HepG2 (cell line): ENCODE results near the gene TRIM3. TPM values are rescaled to one million over a fixed set of nuclear protein-coding genes. Genes with fewer than 3 reads are reported as not detected.

Experiments used
- ATAC-seq: fragments of 200-7000 bp; cut with Tn5 transposase; 3 replicates; pipeline ENCODE4 v1.9.1; 2020; ENCODE audit warnings: mild to moderate bottlenecking, moderate library complexity
- BruUV-seq: library from RNA; stranded (reverse); fragments of 400-500 nt; replicated peaks from 2 replicates; lab custom pipeline; 2021; lab: Mats Ljungman, UMichigan
- CTCF ChIA-PET: fragments of 300-600 bp; formaldehyde crosslinking; extraction: SDS; loops from one replicate; lab custom pipeline; 2021; ENCODE audit warnings: low total read pairs, inconsistent platforms, low intra/inter-chr PET ratio; lab: Yijun Ruan, JAX
- POLR2A ChIA-PET: fragments of 350-600 bp; sonication (Branson Sonifier 250); formaldehyde crosslinking; loops from one replicate; lab custom pipeline; 2020; ENCODE audit warnings: antibody characterized with exemption, inconsistent platforms; lab: Yijun Ruan, JAX
- DNase-seq: peaks from one replicate; pipeline ENCODE4 v3.0.0-alpha.2; 2015; ENCODE audit warnings: low spot score
- FAIRE-seq: peaks from 3 replicates; lab custom pipeline; 2011; peaks lifted over from hg19 to GRCh38; lab: Jason Lieb, UNC
- H2AFZ ChIP-seq: one replicate; pipeline ENCODE4 v1.6.1; 2011; ENCODE audit warnings: low read length, inconsistent platforms
- H3K27ac ChIP-seq: fragments of 300-600 bp; 3 replicates; pipeline ENCODE4 v1.8.0; 2011; ENCODE audit warnings: mixed run types, mild to moderate bottlenecking, mixed read lengths, low read length, inconsistent platforms; ENCODE audit not compliant: insufficient read depth; ENCODE audit errors: extremely low read length
- H3K27me3 ChIP-seq, 2 experiments: fragments of 200-600 bp in 1 of 2; 2 replicates in 1 of 2; 3 replicates in 1 of 2; pipeline versions ENCODE4 v1.6.0 to v1.8.0; 2011; ENCODE audit warnings: low read length in 2 of 2, mild to moderate bottlenecking in 2 of 2, moderate library complexity in 2 of 2, inconsistent platforms in 1 of 2; ENCODE audit not compliant: insufficient read depth in 2 of 2, control insufficient read depth in 1 of 2
- H3K36me3 ChIP-seq, 2 experiments: fragments of 200-600 bp in 1 of 2; replicated peaks in 1 of 2; 2 replicates in 1 of 2; 3 replicates in 1 of 2; pipeline versions ENCODE4 v1.5.1 to v1.8.0; 2011; ENCODE audit warnings: low read length in 2 of 2, inconsistent platforms in 1 of 2; ENCODE audit not compliant: insufficient read depth in 2 of 2, control insufficient read depth in 1 of 2
- H3K4me1 ChIP-seq: 2 replicates; pipeline ENCODE4 v1.5.1; 2012; ENCODE audit warnings: low read length, inconsistent platforms; ENCODE audit not compliant: insufficient read depth
- H3K4me2 ChIP-seq: 2 replicates; pipeline ENCODE4 v1.6.0; 2011; ENCODE audit warnings: low read depth, low read length, inconsistent platforms
- H3K4me3 ChIP-seq, 3 experiments: fragments of 200-600 bp in 1 of 3; sonication (generic), shearing (Covaris generic) in 1 of 3; replicated peaks in 1 of 3; 2 replicates each; pipeline ENCODE4 v1.5.1; 2011 to 2016; ENCODE audit warnings: low read length in 3 of 3, inconsistent platforms in 2 of 3, low read depth in 2 of 3, mild to moderate bottlenecking in 2 of 3, control low read depth in 1 of 3, mixed read lengths in 1 of 3; ENCODE audit not compliant: insufficient read depth in 1 of 3
- H3K79me2 ChIP-seq: one replicate; pipeline ENCODE4 v1.6.1; 2011; ENCODE audit warnings: low read length, inconsistent platforms; ENCODE audit not compliant: insufficient read depth
- H3K9ac ChIP-seq: 2 replicates; pipeline ENCODE4 v1.6.0; 2011; ENCODE audit warnings: mild to moderate bottlenecking, low read depth, low read length, inconsistent platforms; ENCODE audit not compliant: insufficient read depth
- H3K9me3 ChIP-seq: 2 replicates; pipeline ENCODE4 v1.5.1; 2012; ENCODE audit warnings: mild to moderate bottlenecking, low read length
- H4K20me1 ChIP-seq: 2 replicates; pipeline ENCODE4 v1.6.0; 2011; ENCODE audit warnings: inconsistent platforms, mild to moderate bottlenecking, low read length, moderate library complexity; ENCODE audit not compliant: insufficient read depth
- BATF2 ChIP-seq: sonication (generic); formaldehyde crosslinking; IDR thresholded peaks from 2 replicates; pipeline ENCODE4 v1.8.0; 2022; ENCODE audit warnings: mild to moderate bottlenecking, missing genetic modification reagents, moderate library complexity
- BRD4 ChIP-seq: sonication (generic); formaldehyde crosslinking; IDR thresholded peaks from 2 replicates; pipeline ENCODE4 v1.4.0; 2020; ENCODE audit warnings: missing genetic modification reagents
- CHD4 ChIP-seq: fragments of 200-600 bp; sonication (generic); IDR thresholded peaks from 2 replicates; pipeline ENCODE4 v1.7.0; 2017; ENCODE audit warnings: mild to moderate bottlenecking, low read length, borderline replicate concordance
- DBP ChIP-seq: sonication (generic); formaldehyde crosslinking; IDR thresholded peaks from 2 replicates; pipeline ENCODE4 v1.4.0; 2020; ENCODE audit warnings: missing genetic modification reagents; ENCODE audit errors: not compliant biosample characterization
- FOXC1 ChIP-seq: sonication (generic); formaldehyde crosslinking; IDR thresholded peaks from 2 replicates; pipeline ENCODE4 v1.8.0; 2022; ENCODE audit warnings: mild to moderate bottlenecking, missing genetic modification reagents, borderline replicate concordance
- GFI1 ChIP-seq: sonication (generic); formaldehyde crosslinking; IDR thresholded peaks from 2 replicates; pipeline ENCODE4 v1.5.0; 2020; ENCODE audit warnings: missing genetic modification reagents, mild to moderate bottlenecking, borderline replicate concordance
- KLF12 ChIP-seq: sonication (generic); formaldehyde crosslinking; IDR thresholded peaks from 2 replicates; pipeline ENCODE4 v1.4.0; 2020; ENCODE audit warnings: missing genetic modification reagents, borderline replicate concordance
- MED1 ChIP-seq: sonication (generic); formaldehyde crosslinking; IDR thresholded peaks from 2 replicates; pipeline ENCODE4 v1.4.0; 2020; ENCODE audit warnings: missing genetic modification reagents
- RBM39 ChIP-seq: fragments of 200-400 bp; formaldehyde crosslinking; IDR thresholded peaks from one replicate; pipeline ENCODE4 v1.6.1; 2018; ENCODE audit warnings: antibody characterized with exemption, mild to moderate bottlenecking, low read depth, low read length; ENCODE audit not compliant: poor library complexity, severe bottlenecking
- REXO4 ChIP-seq: sonication (generic); formaldehyde crosslinking; IDR thresholded peaks from 2 replicates; pipeline ENCODE4 v1.8.0; 2022; ENCODE audit warnings: missing genetic modification reagents, mild to moderate bottlenecking, borderline replicate concordance
- SCMH1 ChIP-seq: sonication (generic); formaldehyde crosslinking; IDR thresholded peaks from 2 replicates; pipeline ENCODE4 v1.9.0; 2021; ENCODE audit warnings: missing genetic modification reagents, mild to moderate bottlenecking, borderline replicate concordance
- THRA ChIP-seq: sonication (generic); formaldehyde crosslinking; IDR thresholded peaks from 2 replicates; pipeline ENCODE4 v1.4.0; 2020; ENCODE audit warnings: missing genetic modification reagents, borderline replicate concordance
- U2AF1 ChIP-seq: fragments of 200-400 bp; formaldehyde crosslinking; optimal IDR thresholded peaks from 2 replicates; pipeline ENCODE3; 2017; ENCODE audit warnings: mild to moderate bottlenecking, low read depth, low read length
- ZBTB3 ChIP-seq: sonication (generic); formaldehyde crosslinking; IDR thresholded peaks from 2 replicates; pipeline ENCODE4 v1.4.0; 2020; ENCODE audit warnings: low read depth, mild to moderate bottlenecking, moderate library complexity, missing genetic modification reagents, borderline replicate concordance
- ZNF12 ChIP-seq: sonication (generic); formaldehyde crosslinking; IDR thresholded peaks from 2 replicates; pipeline ENCODE4 v1.5.0; 2020; ENCODE audit warnings: missing genetic modification reagents
- ZNF317 ChIP-seq: sonication (generic); formaldehyde crosslinking; IDR thresholded peaks from 2 replicates; pipeline ENCODE4 v1.5.0; 2020; ENCODE audit warnings: mild to moderate bottlenecking, missing genetic modification reagents
- ZNF768 ChIP-seq: sonication (generic); formaldehyde crosslinking; IDR thresholded peaks from 2 replicates; pipeline ENCODE4 v1.4.0; 2020; ENCODE audit warnings: missing genetic modification reagents
- WGBS: methylation state at CpG from one replicate; pipeline ENCODE4 v1.1.6; 2017; ENCODE audit warnings: low lambda C conversion rate; 5-methylcytosine and 5-hydroxymethylcytosine counted together
- in situ Hi-C: cut with HindIII; loops from 2 replicates; pipeline ENCODE4 v1.10.0; 2017; ENCODE audit warnings: low pct_unique_long_range_greater_than_20kb; ENCODE audit not compliant: extremely low pct_ligation_motif_present
- intact Hi-C: fragments of 100-400 bp; cut with micrococcal nuclease; formaldehyde crosslinking; loops from one replicate; pipeline ENCODE4 v1.10.0; 2022; ENCODE audit not compliant: unreplicated experiment
- polyA plus RNA-seq, 8 experiments: library from polyadenylated mRNA; depleted of rRNA in 3 of 8; stranded (reverse) in 7 of 8; unstranded in 1 of 8; fragments of >200 nt; fragmentation: Illumina TruSeq in 4 of 8; extraction: Trizol in 4 of 8; gene quantifications; 2 replicates each; pipeline versions ENCODE4 v1.2.1 to v1.2.3, GENCODE V29; 2011 to 2016; ENCODE audit warnings: low read depth in 4 of 8, missing spikeins in 1 of 8, mixed read lengths in 1 of 8; ENCODE audit not compliant: insufficient read depth in 1 of 8
- total RNA-seq, 5 experiments: library from RNA; depleted of rRNA; stranded (reverse); fragments of >200 nt; fragmentation: Illumina TruSeq; extraction: Trizol; gene quantifications; 2 replicates each; pipeline ENCODE4 v1.2.3, GENCODE V29; 2016; ENCODE audit warnings: low read depth in 1 of 5
- TF ChIP-seq, protein P1 (sequence below): sonication (generic); formaldehyde crosslinking; IDR thresholded peaks from 2 replicates; pipeline ENCODE4 v1.4.0; 2020; ENCODE audit warnings: low read depth, missing genetic modification reagents

Gene TRIM3
- total and polyA plus RNA-seq, 2 of the 13 experiments (the other 11 are each of a cell fraction or from before 2014, with no cell fraction given), result 3.6 to 6.3 TPM

DNA sequence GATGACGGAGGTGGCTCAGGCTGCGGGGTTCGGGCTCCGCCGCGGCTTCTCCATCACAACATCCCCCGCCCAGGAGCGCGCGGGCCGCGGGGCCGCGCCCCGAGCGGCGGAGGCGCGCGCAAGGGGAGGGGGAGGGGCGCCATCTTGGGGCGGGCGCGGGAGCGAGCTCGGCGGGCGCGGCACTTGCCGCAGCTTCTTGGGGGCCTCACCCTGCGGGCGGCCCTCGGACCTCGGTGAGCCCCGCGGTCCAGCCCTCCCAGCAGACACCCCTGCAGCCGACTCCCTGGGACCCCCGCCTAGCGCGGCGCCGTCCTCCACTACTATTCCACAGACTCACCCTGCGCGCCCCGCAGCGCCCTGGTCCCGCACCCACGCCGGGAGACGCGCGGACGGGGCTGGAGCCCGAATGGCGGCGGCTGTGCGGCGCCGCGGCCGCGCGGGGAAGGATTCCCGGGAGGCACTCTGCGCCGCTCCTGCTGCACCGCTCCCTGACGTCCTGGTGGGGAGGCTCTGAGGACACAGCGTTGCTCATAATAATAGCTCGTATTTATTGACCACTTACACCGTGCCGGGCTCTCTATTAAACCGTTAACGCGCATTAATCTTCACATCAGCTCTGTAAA, 54.6 kb downstream of the TRIM3 start, which contains the start of gene APBB1:
TSS of gene APBB1 (minus strand) at position 86 of the 623 bp plus-strand sequence. CDS start 7,747 bp downstream, outside the sequence.
- POLR2A ChIA-PET, result interaction anchor here (0.9 to 2.5 kb wide), 11 partner anchors 11 to 264 kb away, joined by 3 to 22 read pairs (median 4); partner anchors contain the start of genes HPX, MRPL17, SMPD1 and TPP1
- H3K9ac ChIP-seq, result peak within 1 kb of the TSS; percentile 57; the same call in 1 of the 2 replicates
- H3K4me3 ChIP-seq, result peak within 1 kb of the TSS; percentile 77 to 90 (median 82)
- H3K9me3 ChIP-seq, result no peaks in the 10 kb centered on the region
- H3K4me1 ChIP-seq, result peaks cover 12% of the 10 kb centered on the region
- H3K4me2 ChIP-seq, result peak within 1 kb of the TSS; percentile 79
- no peak for FAIRE-seq
- no peak for DNase-seq
- BruUV-seq, result no TSS peak
- no peaks in the 10 kb centered on the region for H3K79me2 ChIP-seq
- peak; percentile 81 for ATAC-seq
- in situ Hi-C loops (no loop called here), intact Hi-C loops (no loop called here)
- no peaks in the 10 kb centered on the region for H4K20me1 ChIP-seq
- H3K27ac ChIP-seq, result no peak within 1 kb of the TSS
- 0% methylated on average over 6 of the region's 75 CpGs for WGBS
- no peaks in the 10 kb centered on the region for H3K36me3 ChIP-seq
- H2AFZ ChIP-seq, result peak within 1 kb of the TSS; percentile 76
- peaks cover 0 to 30% of the 10 kb centered on the region in 2 experiments; a peak in 3 of 5 replicates for H3K27me3 ChIP-seq
- CTCF ChIA-PET, result no interaction called here
- TF ChIP-seq THRA, result no peak
- no peak for TF ChIP-seq CHD4
- TF ChIP-seq BRD4, result no peak
- TF ChIP-seq ZNF317 (CRISPR knock-in tag), result no peak
- TF ChIP-seq BATF2 (CRISPR knock-in tag), result no peak
- no peak for TF ChIP-seq ZBTB3 (CRISPR knock-in tag)
- TF ChIP-seq KLF12 (CRISPR knock-in tag), result no peak
- TF ChIP-seq RBM39, result no peak
- TF ChIP-seq U2AF1, result no peak
- no peak for TF ChIP-seq ZNF768 (CRISPR knock-in tag)
- TF ChIP-seq DBP (CRISPR knock-in tag), result no peak
- no peak for TF ChIP-seq MED1 (CRISPR knock-in tag)
- TF ChIP-seq, protein P1, sequence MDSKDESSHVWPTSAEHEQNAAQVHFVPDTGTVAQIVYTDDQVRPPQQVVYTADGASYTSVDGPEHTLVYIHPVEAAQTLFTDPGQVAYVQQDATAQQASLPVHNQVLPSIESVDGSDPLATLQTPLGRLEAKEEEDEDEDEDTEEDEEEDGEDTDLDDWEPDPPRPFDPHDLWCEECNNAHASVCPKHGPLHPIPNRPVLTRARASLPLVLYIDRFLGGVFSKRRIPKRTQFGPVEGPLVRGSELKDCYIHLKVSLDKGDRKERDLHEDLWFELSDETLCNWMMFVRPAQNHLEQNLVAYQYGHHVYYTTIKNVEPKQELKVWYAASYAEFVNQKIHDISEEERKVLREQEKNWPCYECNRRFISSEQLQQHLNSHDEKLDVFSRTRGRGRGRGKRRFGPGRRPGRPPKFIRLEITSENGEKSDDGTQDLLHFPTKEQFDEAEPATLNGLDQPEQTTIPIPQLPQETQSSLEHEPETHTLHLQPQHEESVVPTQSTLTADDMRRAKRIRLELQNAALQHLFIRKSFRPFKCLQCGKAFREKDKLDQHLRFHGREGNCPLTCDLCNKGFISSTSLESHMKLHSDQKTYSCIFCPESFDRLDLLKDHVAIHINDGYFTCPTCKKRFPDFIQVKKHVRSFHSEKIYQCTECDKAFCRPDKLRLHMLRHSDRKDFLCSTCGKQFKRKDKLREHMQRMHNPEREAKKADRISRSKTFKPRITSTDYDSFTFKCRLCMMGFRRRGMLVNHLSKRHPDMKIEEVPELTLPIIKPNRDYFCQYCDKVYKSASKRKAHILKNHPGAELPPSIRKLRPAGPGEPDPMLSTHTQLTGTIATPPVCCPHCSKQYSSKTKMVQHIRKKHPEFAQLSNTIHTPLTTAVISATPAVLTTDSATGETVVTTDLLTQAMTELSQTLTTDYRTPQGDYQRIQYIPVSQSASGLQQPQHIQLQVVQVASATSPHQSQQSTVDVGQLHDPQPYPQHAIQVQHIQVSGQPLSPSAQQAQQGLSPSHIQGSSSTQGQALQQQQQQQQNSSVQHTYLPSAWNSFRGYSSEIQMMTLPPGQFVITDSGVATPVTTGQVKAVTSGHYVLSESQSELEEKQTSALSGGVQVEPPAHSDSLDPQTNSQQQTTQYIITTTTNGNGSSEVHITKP, result no peak
- TF ChIP-seq REXO4 (CRISPR knock-in tag), result no peak
- 0 out of 2 replicates have a peak, but pooled peaks have one; percentile 22 for TF ChIP-seq FOXC1 (CRISPR knock-in tag)
- no peak for TF ChIP-seq GFI1
- TF ChIP-seq ZNF12, result no peak
- no peak for TF ChIP-seq SCMH1 (CRISPR knock-in tag)
